Activated CD8-positive, alpha-beta memory T cell treated with anti-CD3 and anti-CD28 coated beads for 24 hours (primary cell): ENCODE results near the gene CEBPG.

Source experiments
- DNase-seq: peaks from one replicate; pipeline ENCODE4 v3.0.0-alpha.2; 2020

Gene CEBPG

GRCh38 chr19:33373453-33374235 is at the start of gene CEBPG:
Gene CEBPG, plus strand, starts transcription at chr19:33373709. Its CDS starts 5,531 bp downstream, at chr19:33379240.
- peak; percentile 100 for DNase-seq

GRCh38 chr19:33324628-33325027 is 48.9 kb upstream of the CEBPG start:
- no peak for DNase-seq

GRCh38 chr19:33325920-33326319 is 47.6 kb upstream of the CEBPG start:
- DNase-seq, result no peak

- DNase-seq, result no peak
Measured at GRCh38 chr19:33329060-33329459, 44.4 kb upstream of the CEBPG start.

- no peak for DNase-seq
Measured at GRCh38 chr19:33329736-33330135, 43.8 kb upstream of the CEBPG start.

GRCh38 chr19:33332248-33332647 is 41.3 kb upstream of the CEBPG start:
- DNase-seq, result no peak

GRCh38 chr19:33333151-33333550 is 40.4 kb upstream of the CEBPG start:
- DNase-seq, result no peak

- no peak for DNase-seq
Measured at GRCh38 chr19:33333642-33334041, 39.9 kb upstream of the CEBPG start.

GRCh38 chr19:33334271-33334670 is 39.2 kb upstream of the CEBPG start:
- no peak for DNase-seq

GRCh38 chr19:33335446-33335845 is 38.1 kb upstream of the CEBPG start:
- no peak for DNase-seq

GRCh38 chr19:33339016-33339984 is 34.2 kb upstream of the CEBPG start:
- DNase-seq, result no peak

GRCh38 chr19:33340991-33341390 is 32.5 kb upstream of the CEBPG start:
- DNase-seq, result no peak

GRCh38 chr19:33343301-33343700 is 30.2 kb upstream of the CEBPG start:
- no peak for DNase-seq

GRCh38 chr19:33343859-33344572 is 29.5 kb upstream of the CEBPG start:
- no peak for DNase-seq

GRCh38 chr19:33344573-33344925 is 29.0 kb upstream of the CEBPG start:
- no peak for DNase-seq

- DNase-seq, result no peak
Measured at GRCh38 chr19:33345163-33345562, 28.3 kb upstream of the CEBPG start.

- no peak for DNase-seq
Measured at GRCh38 chr19:33346665-33347064, 26.8 kb upstream of the CEBPG start.

- DNase-seq, result no peak
Measured at GRCh38 chr19:33347300-33347699, 26.2 kb upstream of the CEBPG start.

- DNase-seq, result no peak
Measured at GRCh38 chr19:33348301-33349010, 25.1 kb upstream of the CEBPG start.

- DNase-seq, result no peak
Measured at GRCh38 chr19:33349319-33350289, 23.9 kb upstream of the CEBPG start.
